Panc1 (cell line): ENCODE results near the gene CDH5. TPM values are rescaled to one million over a fixed set of nuclear protein-coding genes. Genes with fewer than 3 reads are reported as not detected.

Experiments
- ATAC-seq: fragments of 200-7000 bp; cut with Tn5 transposase; 2 replicates; pipeline ENCODE4 v1.9.1; 2020; ENCODE audit warnings: mild to moderate bottlenecking, moderate library complexity
- BruUV-seq: library from RNA; stranded (reverse); fragments of 400-500 nt; replicated peaks from 2 replicates; lab custom pipeline; 2021; lab: Mats Ljungman, UMichigan
- CTCF ChIA-PET: fragments of 300-600 bp; sonication (Branson Sonifier 250); formaldehyde crosslinking; loops from one replicate; lab custom pipeline; 2022; ENCODE audit warnings: antibody characterized with exemption; lab: Charles Lee
- POLR2A ChIA-PET: fragments of 300-600 bp; sonication (Branson Sonifier 250); formaldehyde crosslinking; loops from one replicate; lab custom pipeline; 2022; ENCODE audit warnings: antibody characterized with exemption; lab: Charles Lee
- DNase-seq: peaks from one replicate; pipeline ENCODE4 v3.0.0-alpha.2; 2010; ENCODE audit warnings: low read depth, low spot score
- H3K27ac ChIP-seq: 2 replicates; pipeline ENCODE4 v1.5.1; 2011; ENCODE audit warnings: mild to moderate bottlenecking, low read length, inconsistent platforms
- H3K27me3 ChIP-seq: fragments of 200-500 bp; sonication (Bioruptor generic); 2 replicates; pipeline ENCODE4 v1.6.0; 2014; ENCODE audit warnings: low read length, inconsistent platforms; ENCODE audit not compliant: control insufficient read depth, insufficient read depth
- H3K36me3 ChIP-seq: fragments of 200-500 bp; sonication (Bioruptor generic); 2 replicates; pipeline ENCODE4 v1.5.1; 2014; ENCODE audit warnings: inconsistent platforms, mild to moderate bottlenecking, low read length, moderate library complexity; ENCODE audit not compliant: control insufficient read depth, insufficient read depth
- H3K4me1 ChIP-seq: 2 replicates; pipeline ENCODE4 v1.5.1; 2011; ENCODE audit warnings: inconsistent platforms, mild to moderate bottlenecking, low read length, moderate library complexity; ENCODE audit not compliant: control insufficient read depth, insufficient read depth
- H3K4me3 ChIP-seq, 2 experiments: 2 replicates each; pipeline ENCODE4 v1.5.1; 2011 to 2012; ENCODE audit warnings: low read depth in 2 of 2, low read length in 2 of 2, mild to moderate bottlenecking in 2 of 2, inconsistent platforms in 1 of 2, moderate library complexity in 1 of 2
- H3K9me3 ChIP-seq: fragments of 200-500 bp; sonication (Bioruptor generic); 2 replicates; pipeline ENCODE4 v1.5.1; 2014; ENCODE audit warnings: low read depth, mild to moderate bottlenecking, inconsistent platforms, low read length, moderate library complexity; ENCODE audit not compliant: control insufficient read depth, insufficient read depth
- CTCF ChIP-seq: fragments of 450-650 bp; IDR thresholded peaks from 2 replicates; pipeline ENCODE4 v1.5.1; 2017; ENCODE audit warnings: mild to moderate bottlenecking
- POLR2AphosphoS5 ChIP-seq: IDR thresholded peaks from 2 replicates; pipeline ENCODE4 v1.6.1; 2012; ENCODE audit warnings: mild to moderate bottlenecking, low read depth, low read length, moderate library complexity
- REST ChIP-seq, 2 experiments: IDR thresholded peaks; 2 replicates each; pipeline ENCODE4 v1.6.1; 2011 to 2012; ENCODE audit warnings: low read depth in 2 of 2, control low read depth in 1 of 2, low read length in 1 of 2, mild to moderate bottlenecking in 1 of 2, moderate library complexity in 1 of 2; ENCODE audit not compliant: insufficient read depth in 1 of 2
- SIN3A ChIP-seq: IDR thresholded peaks from 2 replicates; pipeline ENCODE4 v1.6.1; 2012; ENCODE audit warnings: low read depth, mild to moderate bottlenecking, low read length, moderate library complexity, borderline replicate concordance; ENCODE audit not compliant: insufficient read depth
- TCF7L2 ChIP-seq: IDR thresholded peaks from 2 replicates; pipeline ENCODE4 v1.6.1; 2011; ENCODE audit warnings: mild to moderate bottlenecking, low read depth, low read length, inconsistent platforms
- in situ Hi-C: cut with HindIII; loops from 2 replicates; pipeline ENCODE4 v1.10.0; 2016; ENCODE audit warnings: low sequenced_read_pairs, low pct_unique_long_range_greater_than_20kb
- intact Hi-C: fragments of 100-400 bp; cut with micrococcal nuclease; formaldehyde crosslinking; loops from one replicate; pipeline ENCODE4 v1.10.0; 2022; ENCODE audit not compliant: unreplicated experiment
- total RNA-seq: library from RNA; stranded (reverse); gene quantifications from one replicate; pipeline ENCODE4 v1.2.1, GENCODE V29; 2021; ENCODE audit not compliant: unreplicated experiment

The CDH5 gene
- total RNA-seq, 1 experiment from 2014 or later: 0.18 TPM

GRCh38 chr16:66385415-66385814 is 18.9 kb downstream of the CDH5 start:
- in situ Hi-C loops: no loop called here

GRCh38 chr16:66386629-66387622 is 20.4 kb downstream of the CDH5 start:
- ChIA-PET CTCF (no interaction called here), POLR2A (no interaction called here)
- no peak overlapping the region for H3K4me3 ChIP-seq
- no peaks in the 10 kb centered on the region for H3K36me3 ChIP-seq
- H3K27ac ChIP-seq: no peak overlapping the region
- no TSS peak for BruUV-seq
- ATAC-seq (no peak), DNase-seq (no peak)
- H3K9me3 ChIP-seq: no peaks in the 10 kb centered on the region
- intact Hi-C loops (no loop called here), in situ Hi-C loops (no loop called here)
- TF ChIP-seq REST (IDR thresholded peaks at IDR 0.05; ENCODE audit: insufficient read depth in 1 of 2, low read depth in 2 of 2, low read length in 1 of 2) (no peak), CTCF (no peak), POLR2AphosphoS5 (no peak), TCF7L2 (no peak), SIN3A (no peak)
- no peaks in the 10 kb centered on the region for H3K27me3 ChIP-seq
- no peaks in the 10 kb centered on the region for H3K4me1 ChIP-seq

More at GRCh38 chr16:66385415-66385814, 18.9 kb downstream of the CDH5 start:
- TF ChIP-seq REST (IDR thresholded peaks at IDR 0.05; ENCODE audit: insufficient read depth in 1 of 2, low read depth in 2 of 2, low read length in 1 of 2) (no peak), TCF7L2 (no peak), CTCF (no peak)
- Histone ChIP-seq H3K4me1 (no peaks in the 10 kb centered on the region), H3K9me3 (no peaks in the 10 kb centered on the region), H3K27ac (no peak overlapping the region), H3K36me3 (no peaks in the 10 kb centered on the region), H3K4me3 (no peak overlapping the region), H3K27me3 (no peaks in the 10 kb centered on the region)
- CTCF ChIA-PET: no interaction called here
- intact Hi-C loops: no loop called here
- DNase-seq (no peak), ATAC-seq (no peak)
- no TSS peak for BruUV-seq
- POLR2A ChIA-PET: no interaction called here
